ENCODE data around the gene HERC4. TPM values are rescaled to one million over a fixed set of nuclear protein-coding genes. Genes with fewer than 3 reads are reported as not detected.

Gene HERC4
- total and polyA plus RNA-seq, 2 donors (not counting 3 experiments of a cell fraction or from before 2014, with no cell fraction given) = 10.6 to 73.7 TPM

DNA sequence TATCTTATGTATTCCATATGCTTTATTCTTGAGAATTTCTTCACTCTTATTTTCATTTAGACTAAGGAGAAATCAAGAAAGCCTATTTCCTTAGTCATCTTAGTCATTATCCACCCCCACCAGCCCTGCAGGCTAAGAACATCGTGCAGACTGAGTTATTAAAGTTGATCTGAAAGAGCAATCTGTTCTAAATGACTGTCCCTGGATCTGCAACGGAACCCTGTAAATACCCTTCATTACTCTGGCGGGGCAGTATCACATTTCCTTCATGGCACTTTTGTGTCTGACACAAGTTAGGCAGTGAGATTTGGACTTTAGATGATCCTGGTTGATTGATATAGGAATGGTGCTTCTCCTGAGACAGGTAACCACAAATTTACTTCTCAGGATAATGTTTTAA is 30.7 kb upstream of the HERC4 start:
- TF ChIP-seq EZH2 (IDR thresholded peaks at IDR 0.05; ENCODE audit: borderline replicate concordance, low read depth, low read length, severe bottlenecking) = no peak
- TF ChIP-seq, protein P1, sequence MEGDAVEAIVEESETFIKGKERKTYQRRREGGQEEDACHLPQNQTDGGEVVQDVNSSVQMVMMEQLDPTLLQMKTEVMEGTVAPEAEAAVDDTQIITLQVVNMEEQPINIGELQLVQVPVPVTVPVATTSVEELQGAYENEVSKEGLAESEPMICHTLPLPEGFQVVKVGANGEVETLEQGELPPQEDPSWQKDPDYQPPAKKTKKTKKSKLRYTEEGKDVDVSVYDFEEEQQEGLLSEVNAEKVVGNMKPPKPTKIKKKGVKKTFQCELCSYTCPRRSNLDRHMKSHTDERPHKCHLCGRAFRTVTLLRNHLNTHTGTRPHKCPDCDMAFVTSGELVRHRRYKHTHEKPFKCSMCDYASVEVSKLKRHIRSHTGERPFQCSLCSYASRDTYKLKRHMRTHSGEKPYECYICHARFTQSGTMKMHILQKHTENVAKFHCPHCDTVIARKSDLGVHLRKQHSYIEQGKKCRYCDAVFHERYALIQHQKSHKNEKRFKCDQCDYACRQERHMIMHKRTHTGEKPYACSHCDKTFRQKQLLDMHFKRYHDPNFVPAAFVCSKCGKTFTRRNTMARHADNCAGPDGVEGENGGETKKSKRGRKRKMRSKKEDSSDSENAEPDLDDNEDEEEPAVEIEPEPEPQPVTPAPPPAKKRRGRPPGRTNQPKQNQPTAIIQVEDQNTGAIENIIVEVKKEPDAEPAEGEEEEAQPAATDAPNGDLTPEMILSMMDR (IDR thresholded peaks at IDR 0.05; ENCODE audit: extremely low read depth in 1 of 2, insufficient read depth in 1 of 2, low read depth in 1 of 2, low read length in 2 of 2) = no peak
- TF ChIP-seq, protein P2, sequence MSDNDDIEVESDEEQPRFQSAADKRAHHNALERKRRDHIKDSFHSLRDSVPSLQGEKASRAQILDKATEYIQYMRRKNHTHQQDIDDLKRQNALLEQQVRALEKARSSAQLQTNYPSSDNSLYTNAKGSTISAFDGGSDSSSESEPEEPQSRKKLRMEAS (IDR thresholded peaks at IDR 0.05; ENCODE audit: insufficient read depth, insufficient read length) = no peak
- no peak for TF ChIP-seq POLR2AphosphoS5 (IDR thresholded peaks at IDR 0.05; ENCODE audit: insufficient read depth, low read depth, low read length)
- TF ChIP-seq GATA2 (IDR thresholded peaks at IDR 0.05; ENCODE audit: insufficient read depth, insufficient read length, low read depth, low read length) = no peak
- peak overlapping the region; percentile 51 for H2AFZ ChIP-seq (ENCODE audit: low read depth, low read length)
- ChIA-PET POLR2A (no interaction called here), CTCF (no interaction called here)
- H3K27ac ChIP-seq (ENCODE audit: insufficient read depth, low read depth, low read length) = peak overlapping the region; percentile 1
- H3K9me3 ChIP-seq (replicated peaks; ENCODE audit: control insufficient read depth, insufficient read depth, low read length) = no peaks in the 10 kb centered on the region
- peaks cover 6% of the 10 kb centered on the region for H3K4me1 ChIP-seq (ENCODE audit: control insufficient read depth, extremely low read depth, insufficient read depth, low read length)
- no peaks in the 10 kb centered on the region for H4K20me1 ChIP-seq (replicated peaks; ENCODE audit: control insufficient read depth, extremely low read depth, insufficient read depth, low read length)
- no peaks in the 10 kb centered on the region for H3K9me1 ChIP-seq (replicated peaks; ENCODE audit: control insufficient read depth, extremely low read depth, insufficient read depth, low read length)
- FAIRE-seq (no peak), DNase-seq (ENCODE audit: low read depth, low spot score) (no peak)
- dilution Hi-C loops (cut with MboI; ENCODE audit: extremely low pct_ligation_motif_present, low sequenced_read_pairs) (no loop called here), intact Hi-C loops (cut with micrococcal nuclease) (no loop called here)
- peak overlapping the region; percentile 61 for H3K4me2 ChIP-seq (ENCODE audit: insufficient read depth, low read length)
- no peaks in the 10 kb centered on the region for H3K27me3 ChIP-seq (ENCODE audit: control insufficient read depth in 2 of 2, insufficient read depth in 2 of 2, low read length in 2 of 2)
- no peaks in the 10 kb centered on the region for H3K79me2 ChIP-seq (ENCODE audit: control insufficient read depth, insufficient read depth, low read length)
- peak overlapping the region; percentile 10 for H3K9ac ChIP-seq (replicated peaks; ENCODE audit: extremely low read depth, insufficient read depth, low read length)
- BruUV-seq (replicated peaks) = no TSS peak
- peak overlapping the region in 1 of 3 experiments; percentile 34 for H3K4me3 ChIP-seq (replicated peaks in 1 of 3; ENCODE audit: insufficient read depth in 1 of 3, low read depth in 1 of 3, low read length in 3 of 3)
- H3K36me3 ChIP-seq (ENCODE audit: control insufficient read depth in 2 of 2, extremely low read depth in 1 of 2, insufficient read depth in 2 of 2, low read length in 2 of 2) = no peaks in the 10 kb centered on the region

DNA sequence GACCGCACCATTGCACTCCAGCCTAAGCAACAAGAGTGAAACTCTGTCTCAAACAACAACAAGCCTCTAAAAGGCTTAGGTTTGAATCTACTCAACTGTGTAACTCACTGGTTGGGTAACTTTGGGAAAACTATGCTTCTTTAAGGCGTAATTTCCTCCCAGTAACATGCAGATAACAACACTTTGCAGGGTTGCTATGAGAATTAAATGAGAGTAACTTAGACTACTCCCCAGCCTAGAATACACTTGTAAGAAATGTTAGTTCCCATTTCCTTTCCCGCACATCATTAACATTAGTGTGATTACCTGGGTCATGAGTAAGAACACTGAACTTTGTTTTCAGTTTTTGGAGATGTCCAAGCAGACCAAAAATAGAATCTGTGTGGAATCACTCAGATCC is 28.8 kb upstream of the HERC4 start:
- no peak overlapping the region for H3K27ac ChIP-seq (ENCODE audit: insufficient read depth, low read depth, low read length)
- CTCF ChIA-PET = no interaction called here
- POLR2A ChIA-PET = no interaction called here
- H3K4me3 ChIP-seq (replicated peaks in 1 of 3; ENCODE audit: insufficient read depth in 1 of 3, low read depth in 1 of 3, low read length in 3 of 3) = no peak overlapping the region
- dilution Hi-C loops (cut with MboI; ENCODE audit: extremely low pct_ligation_motif_present, low sequenced_read_pairs) = no loop called here
- H3K9me1 ChIP-seq (replicated peaks; ENCODE audit: control insufficient read depth, extremely low read depth, insufficient read depth, low read length) = no peaks in the 10 kb centered on the region
- no peaks in the 10 kb centered on the region for H4K20me1 ChIP-seq (replicated peaks; ENCODE audit: control insufficient read depth, extremely low read depth, insufficient read depth, low read length)
- peaks cover 6% of the 10 kb centered on the region for H3K4me1 ChIP-seq (ENCODE audit: control insufficient read depth, extremely low read depth, insufficient read depth, low read length)
- no peaks in the 10 kb centered on the region for H3K36me3 ChIP-seq (ENCODE audit: control insufficient read depth in 2 of 2, extremely low read depth in 1 of 2, insufficient read depth in 2 of 2, low read length in 2 of 2)
- DNase-seq (ENCODE audit: low read depth, low spot score) = no peak
- no peak overlapping the region for H2AFZ ChIP-seq (ENCODE audit: low read depth, low read length)
- FAIRE-seq = no peak
- TF ChIP-seq POLR2AphosphoS5 (IDR thresholded peaks at IDR 0.05; ENCODE audit: insufficient read depth, low read depth, low read length) (no peak), JUN (IDR thresholded peaks at IDR 0.05; ENCODE audit: borderline replicate concordance, insufficient read depth, insufficient read length, low read depth) (no peak), POLR2A (IDR thresholded peaks at IDR 0.05; ENCODE audit: low read depth, low read length) (no peak), MYC (IDR thresholded peaks at IDR 0.05; ENCODE audit: low read depth, low read length) (no peak), EZH2 (IDR thresholded peaks at IDR 0.05; ENCODE audit: borderline replicate concordance, low read depth, low read length, severe bottlenecking) (no peak), GATA2 (IDR thresholded peaks at IDR 0.05; ENCODE audit: insufficient read depth, insufficient read length, low read depth, low read length) (no peak), FOS (IDR thresholded peaks at IDR 0.05; ENCODE audit: borderline replicate concordance, insufficient read depth, low read length) (no peak)
- TF ChIP-seq, protein P1 (IDR thresholded peaks at IDR 0.05; ENCODE audit: extremely low read depth in 1 of 2, insufficient read depth in 1 of 2, low read depth in 1 of 2, low read length in 2 of 2) = no peak
- TF ChIP-seq, protein P2 (IDR thresholded peaks at IDR 0.05; ENCODE audit: insufficient read depth, insufficient read length) = no peak
- no TSS peak for BruUV-seq (replicated peaks)
- no peaks in the 10 kb centered on the region for H3K9me3 ChIP-seq (replicated peaks; ENCODE audit: control insufficient read depth, insufficient read depth, low read length)
- intact Hi-C loops (cut with micrococcal nuclease) = no loop called here
- no peak overlapping the region for H3K9ac ChIP-seq (replicated peaks; ENCODE audit: extremely low read depth, insufficient read depth, low read length)
- no peaks in the 10 kb centered on the region for H3K27me3 ChIP-seq (ENCODE audit: control insufficient read depth in 2 of 2, insufficient read depth in 2 of 2, low read length in 2 of 2)
- no peak overlapping the region for H3K4me2 ChIP-seq (ENCODE audit: insufficient read depth, low read length)
- no peaks in the 10 kb centered on the region for H3K79me2 ChIP-seq (ENCODE audit: control insufficient read depth, insufficient read depth, low read length)

All from endothelial cell of umbilical vein (primary cell).